Measurements from ENCODE around the gene ZNF106.

The ZNF106 gene

DNA sequence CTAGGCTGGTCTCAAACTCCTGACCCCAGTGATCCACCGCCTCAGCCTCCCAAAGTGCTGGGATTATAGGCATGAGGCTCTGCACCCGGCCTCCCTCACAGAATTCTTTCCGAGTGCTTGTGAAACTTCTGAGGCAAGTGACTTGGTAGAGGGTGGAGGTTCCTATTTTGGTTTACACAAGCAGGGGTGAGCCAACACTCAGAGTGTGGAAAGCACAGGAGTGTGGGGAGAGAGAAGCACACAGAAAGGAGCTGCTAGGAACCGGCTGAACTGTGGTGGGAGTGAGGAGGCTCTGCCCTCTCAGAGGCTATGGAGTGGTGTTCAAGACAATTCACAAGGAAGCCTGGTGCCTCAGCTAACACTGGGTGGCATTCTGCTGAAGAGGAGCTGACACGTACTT is 123.9 kb downstream of the ZNF106 start:
- no peak for DNase-seq (ENCODE audit: low spot score)

DNA sequence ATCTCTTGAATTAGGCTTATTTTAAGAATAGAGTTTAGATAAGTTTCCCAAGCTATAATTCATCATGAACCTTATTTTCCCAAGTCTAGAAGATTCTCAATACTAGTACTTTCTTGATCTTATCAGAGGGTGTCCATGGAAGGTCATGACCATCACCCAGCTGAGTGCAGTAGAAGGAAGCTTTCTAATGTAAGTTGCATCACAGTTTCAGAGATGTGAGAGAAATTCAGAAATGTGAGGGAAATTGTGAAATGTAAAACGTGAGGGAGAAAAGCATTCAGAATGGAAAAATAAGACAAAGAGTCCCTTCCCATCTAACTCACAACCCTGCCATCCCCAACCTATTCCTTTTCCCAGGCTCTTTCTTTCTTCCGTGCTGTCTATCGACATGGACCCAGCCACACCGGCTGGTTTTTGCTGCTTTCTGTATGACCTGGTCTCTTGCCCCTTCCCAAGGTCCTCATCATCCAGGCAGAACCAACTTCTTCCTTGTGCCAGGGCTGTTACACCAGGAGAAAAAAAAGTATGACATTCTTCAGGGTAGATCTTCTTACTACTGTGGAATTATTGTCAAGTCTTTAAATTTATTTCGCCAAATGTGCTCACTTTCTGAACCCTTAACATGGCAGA is 124.9 kb downstream of the ZNF106 start:
- DNase-seq (ENCODE audit: low spot score) = no peak

DNA sequence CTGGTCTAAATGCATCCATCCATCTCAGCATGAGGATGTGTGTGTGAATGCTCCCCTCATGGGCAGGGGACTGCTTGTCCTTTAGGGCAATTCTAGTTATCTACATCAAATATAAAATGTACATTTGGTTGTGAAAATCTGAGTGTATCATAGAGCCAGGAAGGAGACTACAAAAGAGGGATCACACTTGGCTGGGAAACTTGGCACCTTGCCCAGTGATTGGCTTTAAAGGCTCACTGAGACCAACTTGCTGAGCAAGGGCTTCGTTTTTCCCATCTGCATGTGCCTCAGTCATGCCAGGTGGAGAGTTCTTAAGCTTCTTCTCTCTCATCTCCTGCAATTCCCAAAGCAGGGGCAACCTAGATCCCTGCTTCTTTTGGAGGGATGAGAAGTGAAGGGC is 126.4 kb downstream of the ZNF106 start:
- no peak for DNase-seq (ENCODE audit: low spot score)

DNA sequence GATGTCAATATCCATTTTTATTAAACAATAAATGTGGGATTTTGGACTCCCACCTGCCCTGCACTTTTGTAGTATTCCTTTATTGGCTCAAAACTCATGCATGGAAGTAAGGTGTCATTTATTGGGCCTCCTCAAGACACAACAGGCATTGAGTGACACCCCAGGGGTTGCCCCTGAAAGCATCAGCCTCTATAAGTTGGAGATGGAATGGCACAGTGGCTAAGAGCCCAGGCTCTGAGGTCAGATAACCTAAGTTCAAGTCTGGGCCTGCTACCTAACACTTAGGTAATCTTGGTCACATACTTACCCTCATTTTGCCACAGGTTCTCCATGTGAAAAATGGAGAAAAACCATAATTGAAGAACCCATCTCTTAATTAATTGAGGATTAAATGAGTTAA is 127.0 kb downstream of the ZNF106 start:
- no peak for DNase-seq (ENCODE audit: low spot score)

DNA sequence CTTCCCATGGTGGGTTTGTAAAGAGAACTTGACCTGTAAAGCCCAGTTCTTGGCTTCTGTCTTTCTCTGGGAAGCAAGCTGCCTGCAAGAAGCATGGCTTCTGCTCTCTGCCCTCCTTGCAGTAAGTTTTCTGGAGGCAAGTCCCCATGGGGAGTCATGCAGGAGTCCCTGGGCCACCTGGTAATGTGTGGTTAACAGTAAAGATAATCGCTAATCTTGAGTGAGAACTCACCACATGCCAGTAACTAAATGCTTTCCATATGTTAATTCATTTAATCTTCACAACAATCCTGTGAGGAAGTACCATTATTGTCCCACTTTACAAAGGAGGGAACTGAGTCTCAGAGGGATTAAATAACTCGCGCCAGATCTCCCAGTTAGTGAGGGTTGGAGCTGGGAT is 127.5 kb downstream of the ZNF106 start:
- DNase-seq (ENCODE audit: low spot score) = no peak
